OCI-LY1 (cell line): ENCODE data around the gene FCGBP.

Experiments used
- H2AFZ ChIP-seq: fragments of 200-600 bp; sonication (generic), shearing (Covaris generic); 2 replicates; pipeline ENCODE4 v1.6.0; 2014; ENCODE audit warnings: antibody characterized with exemption, mild to moderate bottlenecking, low read length
- H3F3A ChIP-seq: fragments of 200-600 bp; sonication (generic), shearing (Covaris generic); 2 replicates; pipeline ENCODE4 v1.6.0; 2014; ENCODE audit warnings: mild to moderate bottlenecking, antibody characterized with exemption, low read length, moderate library complexity; ENCODE audit not compliant: insufficient read depth
- H3K27ac ChIP-seq: fragments of 200-600 bp; sonication (generic); 2 replicates; pipeline ENCODE4 v1.5.1; 2014; ENCODE audit warnings: low read length, mixed run types, mild to moderate bottlenecking, low read depth; ENCODE audit not compliant: poor library complexity, severe bottlenecking
- H3K27me3 ChIP-seq: fragments of 200-600 bp; sonication (generic); 2 replicates; pipeline ENCODE4 v1.6.0; 2014; ENCODE audit warnings: antibody characterized with exemption, mild to moderate bottlenecking, low read length, moderate library complexity; ENCODE audit not compliant: insufficient read depth
- H3K36me3 ChIP-seq: fragments of 200-600 bp; sonication (generic); 2 replicates; pipeline ENCODE4 v1.6.1; 2014; ENCODE audit warnings: mild to moderate bottlenecking, antibody characterized with exemption, low read length, moderate library complexity, mixed read lengths; ENCODE audit not compliant: insufficient read depth
- H3K4me1 ChIP-seq: fragments of 200-600 bp; sonication (generic); 2 replicates; pipeline ENCODE4 v1.5.1; 2014; ENCODE audit warnings: mild to moderate bottlenecking, low read length, moderate library complexity; ENCODE audit not compliant: insufficient read depth, severe bottlenecking
- H3K4me2 ChIP-seq: fragments of 200-600 bp; sonication (generic), shearing (Covaris generic); 2 replicates; pipeline ENCODE4 v1.6.1; 2014; ENCODE audit warnings: low read length
- H3K4me3 ChIP-seq: fragments of 200-600 bp; sonication (generic); 2 replicates; pipeline ENCODE4 v1.5.1; 2014; ENCODE audit warnings: low read length, low read depth, mild to moderate bottlenecking, mixed read lengths; ENCODE audit not compliant: poor library complexity, severe bottlenecking
- H3K79me2 ChIP-seq: fragments of 200-600 bp; shearing (Covaris generic); 2 replicates; pipeline ENCODE4 v1.6.1; 2016; ENCODE audit warnings: mixed run types, low read length, mixed read lengths; ENCODE audit not compliant: insufficient read depth
- H3K9ac ChIP-seq: fragments of 200-600 bp; sonication (generic), shearing (Covaris generic); 2 replicates; pipeline ENCODE4 v1.6.1; 2014; ENCODE audit warnings: mild to moderate bottlenecking, low read length, mixed read lengths
- H3K9me2 ChIP-seq: fragments of 200-600 bp; sonication (generic), shearing (Covaris generic); 2 replicates; pipeline ENCODE4 v1.6.1; 2014; ENCODE audit warnings: low read depth, mild to moderate bottlenecking, low read length, mixed read lengths
- H3K9me3 ChIP-seq: fragments of 200-600 bp; shearing (Covaris generic); 2 replicates; pipeline ENCODE4 v1.6.1; 2014; ENCODE audit warnings: low read length, mixed read lengths
- H4K20me1 ChIP-seq: fragments of 200-600 bp; sonication (generic), shearing (Covaris generic); 2 replicates; pipeline ENCODE4 v1.6.0; 2016; ENCODE audit warnings: mild to moderate bottlenecking, low read length; ENCODE audit not compliant: insufficient read depth
- EZH2 ChIP-seq: fragments of 200-600 bp; sonication (generic), shearing (Covaris generic); IDR thresholded peaks from 2 replicates; pipeline ENCODE4 v1.8.0; 2017; ENCODE audit warnings: borderline replicate concordance, mixed run types, mild to moderate bottlenecking, antibody characterized with exemption, low read length, moderate library complexity, mixed read lengths
- TF ChIP-seq, protein P1 (sequence below): fragments of 200-600 bp; sonication (generic), shearing (Covaris generic); IDR thresholded peaks from 2 replicates; pipeline ENCODE4 v1.5.1; 2017; ENCODE audit warnings: mild to moderate bottlenecking, antibody characterized with exemption, low read length, moderate library complexity, mixed read lengths

FCGBP gene

GRCh38 chr19:39934584-39935363, at the start of gene FCGBP:
TSS of gene FCGBP (minus strand) at chr19:39934634.
- peaks cover 13% of the 10 kb centered on the region for H3K36me3 ChIP-seq
- no peak within 1 kb of the TSS for H3K4me2 ChIP-seq
- no peak within 1 kb of the TSS for H3K27ac ChIP-seq
- H3K9me2 ChIP-seq = no peaks in the 10 kb centered on the region
- H4K20me1 ChIP-seq = no peaks in the 10 kb centered on the region
- no peak within 1 kb of the TSS for H2AFZ ChIP-seq
- peaks cover 6% of the 10 kb centered on the region for H3K4me1 ChIP-seq
- TF ChIP-seq EZH2 = no peak
- TF ChIP-seq, protein P1, sequence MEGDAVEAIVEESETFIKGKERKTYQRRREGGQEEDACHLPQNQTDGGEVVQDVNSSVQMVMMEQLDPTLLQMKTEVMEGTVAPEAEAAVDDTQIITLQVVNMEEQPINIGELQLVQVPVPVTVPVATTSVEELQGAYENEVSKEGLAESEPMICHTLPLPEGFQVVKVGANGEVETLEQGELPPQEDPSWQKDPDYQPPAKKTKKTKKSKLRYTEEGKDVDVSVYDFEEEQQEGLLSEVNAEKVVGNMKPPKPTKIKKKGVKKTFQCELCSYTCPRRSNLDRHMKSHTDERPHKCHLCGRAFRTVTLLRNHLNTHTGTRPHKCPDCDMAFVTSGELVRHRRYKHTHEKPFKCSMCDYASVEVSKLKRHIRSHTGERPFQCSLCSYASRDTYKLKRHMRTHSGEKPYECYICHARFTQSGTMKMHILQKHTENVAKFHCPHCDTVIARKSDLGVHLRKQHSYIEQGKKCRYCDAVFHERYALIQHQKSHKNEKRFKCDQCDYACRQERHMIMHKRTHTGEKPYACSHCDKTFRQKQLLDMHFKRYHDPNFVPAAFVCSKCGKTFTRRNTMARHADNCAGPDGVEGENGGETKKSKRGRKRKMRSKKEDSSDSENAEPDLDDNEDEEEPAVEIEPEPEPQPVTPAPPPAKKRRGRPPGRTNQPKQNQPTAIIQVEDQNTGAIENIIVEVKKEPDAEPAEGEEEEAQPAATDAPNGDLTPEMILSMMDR = no peak
- no peaks in the 10 kb centered on the region for H3K79me2 ChIP-seq
- H3F3A ChIP-seq = 0 out of 2 replicates have a peak, but pooled peaks cover 7% of the 10 kb centered on the region
- H3K4me3 ChIP-seq = no peak within 1 kb of the TSS
- H3K9ac ChIP-seq = no peak within 1 kb of the TSS
- H3K27me3 ChIP-seq = no peaks in the 10 kb centered on the region
- peaks cover 7% of the 10 kb centered on the region; the same call in 1 of the 2 replicates for H3K9me3 ChIP-seq

GRCh38 chr19:39983695-39984300, 49.4 kb upstream of the FCGBP start:
- Histone ChIP-seq H3K27ac (no peak overlapping the region), H3K27me3 (no peaks in the 10 kb centered on the region), H3K9me2 (no peaks in the 10 kb centered on the region), H3K79me2 (peaks cover 39% of the 10 kb centered on the region), H4K20me1 (no peaks in the 10 kb centered on the region), H3K4me2 (no peak overlapping the region), H3K4me1 (no peaks in the 10 kb centered on the region), H3K4me3 (no peak overlapping the region), H3K9ac (no peak overlapping the region), H3F3A (no peaks in the 10 kb centered on the region), H2AFZ (no peak overlapping the region), H3K36me3 (peaks cover 54% of the 10 kb centered on the region), H3K9me3 (peaks cover 38% of the 10 kb centered on the region)
- no peak for TF ChIP-seq EZH2
- TF ChIP-seq, protein P1 = no peak

- H3K9ac ChIP-seq = no peak overlapping the region
- H3K27ac ChIP-seq = no peak overlapping the region
- H3K36me3 ChIP-seq = peaks cover 63% of the 10 kb centered on the region
- no peaks in the 10 kb centered on the region for H3K9me2 ChIP-seq
- no peaks in the 10 kb centered on the region for H3K27me3 ChIP-seq
- H3K4me1 ChIP-seq = no peaks in the 10 kb centered on the region
- H2AFZ ChIP-seq = no peak overlapping the region
- no peak overlapping the region for H3K4me3 ChIP-seq
- H3F3A ChIP-seq = no peaks in the 10 kb centered on the region
- no peaks in the 10 kb centered on the region for H4K20me1 ChIP-seq
- TF ChIP-seq, protein P1 = no peak
- no peak for TF ChIP-seq EZH2
- H3K9me3 ChIP-seq = peaks cover 38% of the 10 kb centered on the region
- H3K4me2 ChIP-seq = no peak overlapping the region
- H3K79me2 ChIP-seq = peaks cover 30% of the 10 kb centered on the region
Observed at GRCh38 chr19:39982883-39983282, 48.4 kb upstream of the FCGBP start.
